AG04449 (cell line): ENCODE measurements around the gene TMBIM4.

Experiments used
- CTCF ChIA-PET: fragments of 350-600 bp; formaldehyde crosslinking; extraction: SDS; loops from one replicate; lab custom pipeline; 2021; ENCODE audit warnings: antibody characterized with exemption; lab: Yijun Ruan, JAX
- POLR2A ChIA-PET: fragments of 400-600, 350-600 bp; formaldehyde crosslinking; extraction: SDS; loops from one replicate; lab custom pipeline; 2020; ENCODE audit warnings: antibody characterized with exemption, inconsistent platforms; lab: Yijun Ruan, JAX
- DNase-seq: peaks from one replicate; pipeline ENCODE4 v3.0.0-alpha.2; 2010; ENCODE audit warnings: low read depth, low spot score
- H3K4me3 ChIP-seq: 2 replicates; pipeline ENCODE4 v1.5.1; 2011; ENCODE audit warnings: low read depth, mild to moderate bottlenecking, control low read depth, low read length
- TF ChIP-seq, protein P1 (sequence below): IDR thresholded peaks from one replicate; pipeline ENCODE4 v1.5.1; 2011; ENCODE audit warnings: mild to moderate bottlenecking, moderate library complexity, low read length, control low read depth, inconsistent platforms; ENCODE audit not compliant: insufficient read depth; ENCODE audit errors: missing control alignments

Gene TMBIM4

DNA sequence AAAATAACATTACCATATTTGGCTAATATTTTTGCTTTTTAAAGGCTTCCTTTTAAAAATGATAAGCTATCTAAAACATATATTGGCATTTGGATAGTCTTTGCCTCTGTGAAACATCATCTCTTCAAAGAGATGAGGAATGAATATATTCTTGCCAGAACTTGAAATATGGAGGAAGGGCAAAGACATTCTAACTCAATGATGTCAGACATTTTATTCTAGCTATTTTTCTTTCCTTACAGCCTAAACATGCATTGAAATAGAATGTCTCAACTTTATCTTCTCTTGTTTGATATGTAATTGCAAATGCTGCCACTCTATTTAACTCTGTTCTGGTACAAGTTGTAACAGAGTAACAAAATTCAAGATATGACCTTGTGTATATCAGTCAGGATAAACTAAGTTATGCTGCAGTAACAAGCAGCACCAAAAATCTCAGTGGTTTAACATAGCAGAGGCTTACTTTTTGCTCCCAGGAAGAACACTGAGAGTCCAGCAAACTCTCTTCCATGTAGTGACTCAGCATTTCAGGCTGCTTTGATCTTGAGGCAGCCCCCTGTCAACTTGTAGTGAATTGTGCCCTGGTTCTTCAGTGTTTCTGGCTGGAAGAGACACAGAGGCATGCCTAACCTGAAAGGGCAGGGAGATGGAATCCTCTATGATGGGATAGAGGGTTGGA lies 30.2 kb upstream of the TMBIM4 start:
- DNase-seq = no peak
- TF ChIP-seq, protein P1, sequence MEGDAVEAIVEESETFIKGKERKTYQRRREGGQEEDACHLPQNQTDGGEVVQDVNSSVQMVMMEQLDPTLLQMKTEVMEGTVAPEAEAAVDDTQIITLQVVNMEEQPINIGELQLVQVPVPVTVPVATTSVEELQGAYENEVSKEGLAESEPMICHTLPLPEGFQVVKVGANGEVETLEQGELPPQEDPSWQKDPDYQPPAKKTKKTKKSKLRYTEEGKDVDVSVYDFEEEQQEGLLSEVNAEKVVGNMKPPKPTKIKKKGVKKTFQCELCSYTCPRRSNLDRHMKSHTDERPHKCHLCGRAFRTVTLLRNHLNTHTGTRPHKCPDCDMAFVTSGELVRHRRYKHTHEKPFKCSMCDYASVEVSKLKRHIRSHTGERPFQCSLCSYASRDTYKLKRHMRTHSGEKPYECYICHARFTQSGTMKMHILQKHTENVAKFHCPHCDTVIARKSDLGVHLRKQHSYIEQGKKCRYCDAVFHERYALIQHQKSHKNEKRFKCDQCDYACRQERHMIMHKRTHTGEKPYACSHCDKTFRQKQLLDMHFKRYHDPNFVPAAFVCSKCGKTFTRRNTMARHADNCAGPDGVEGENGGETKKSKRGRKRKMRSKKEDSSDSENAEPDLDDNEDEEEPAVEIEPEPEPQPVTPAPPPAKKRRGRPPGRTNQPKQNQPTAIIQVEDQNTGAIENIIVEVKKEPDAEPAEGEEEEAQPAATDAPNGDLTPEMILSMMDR = no peak
- ChIA-PET CTCF (interaction anchor here (0.8 kb wide), 1 partner anchor 10 kb away, joined by 3 read pairs; no protein-coding TSS in a partner anchor), POLR2A (no interaction called here)
- H3K4me3 ChIP-seq = no peak overlapping the region

DNA sequence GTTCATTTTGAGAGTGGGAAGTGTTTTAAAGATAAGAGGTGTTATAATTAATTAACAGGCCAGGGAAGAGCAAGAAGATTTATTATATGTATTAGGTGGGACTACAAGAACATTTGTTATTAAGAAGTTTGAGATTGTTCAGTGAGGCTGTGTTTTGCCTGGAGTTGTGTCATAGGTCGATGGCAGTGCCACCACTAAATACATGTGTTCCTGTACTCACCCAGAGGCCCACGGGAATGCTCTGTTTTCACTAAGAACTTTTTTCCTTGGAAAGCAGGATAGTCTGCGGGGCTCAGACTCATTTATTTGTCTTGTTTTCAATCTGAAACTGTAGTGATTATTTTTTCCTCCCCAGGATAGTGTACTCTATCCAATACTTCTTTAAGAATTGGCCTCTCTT lies 29.3 kb upstream of the TMBIM4 start:
- ChIA-PET CTCF (interaction anchor here (0.8 kb wide), 1 partner anchor 9 kb away, joined by 3 read pairs; no protein-coding TSS in a partner anchor), POLR2A (no interaction called here)
- no peak overlapping the region for H3K4me3 ChIP-seq
- DNase-seq = no peak
- TF ChIP-seq, protein P1 = no peak

DNA sequence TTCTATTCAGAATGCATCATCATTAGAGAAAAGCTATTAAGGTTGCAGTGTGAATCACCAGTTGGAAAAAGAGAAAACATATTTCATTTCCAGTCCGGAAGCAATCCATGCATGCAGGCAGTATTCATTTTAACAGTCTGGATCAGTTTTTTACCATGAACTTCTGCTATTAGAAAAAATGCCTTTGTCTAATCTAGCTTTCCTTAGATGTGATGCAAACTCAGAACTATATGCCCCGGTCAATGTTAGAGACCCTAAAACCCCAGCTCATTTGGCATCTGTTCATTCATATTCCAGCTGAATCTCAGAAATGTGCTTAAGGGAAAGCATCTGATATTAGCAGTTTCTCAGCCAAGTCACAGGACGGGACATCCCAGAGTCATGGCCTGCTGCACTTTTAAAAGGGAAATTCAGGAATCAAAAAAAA lies 27.7 kb upstream of the TMBIM4 start:
- POLR2A ChIA-PET = interaction anchor here (1.1 kb wide), 1 partner anchor 28 kb away, joined by 6 read pairs; the partner anchor contains the start of gene TMBIM4
- no peak for DNase-seq
- no peak overlapping the region for H3K4me3 ChIP-seq
- CTCF ChIA-PET = no interaction called here
- TF ChIP-seq, protein P1 = no peak

DNA sequence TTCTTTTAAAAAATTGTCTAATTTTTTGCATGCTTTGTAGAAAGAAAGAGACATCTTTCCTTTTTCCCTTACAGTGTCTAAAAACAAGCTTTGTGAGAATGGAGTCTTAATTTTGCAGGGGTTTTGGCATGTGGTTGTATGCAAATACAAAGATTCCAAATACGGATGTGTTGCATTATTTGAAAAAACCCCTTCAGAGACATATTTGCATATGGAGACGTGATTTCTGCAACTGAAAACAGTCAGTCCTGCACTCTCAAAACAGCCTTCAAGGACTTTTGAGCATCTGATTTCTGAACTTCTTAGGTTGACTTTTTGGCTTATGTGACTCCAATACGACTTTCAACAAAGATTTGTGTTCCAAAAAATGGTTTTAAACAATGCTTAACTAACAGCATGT lies 27.0 kb upstream of the TMBIM4 start:
- ChIA-PET POLR2A (no interaction called here), CTCF (no interaction called here)
- TF ChIP-seq, protein P1 = no peak
- DNase-seq = no peak
- no peak overlapping the region for H3K4me3 ChIP-seq

DNA sequence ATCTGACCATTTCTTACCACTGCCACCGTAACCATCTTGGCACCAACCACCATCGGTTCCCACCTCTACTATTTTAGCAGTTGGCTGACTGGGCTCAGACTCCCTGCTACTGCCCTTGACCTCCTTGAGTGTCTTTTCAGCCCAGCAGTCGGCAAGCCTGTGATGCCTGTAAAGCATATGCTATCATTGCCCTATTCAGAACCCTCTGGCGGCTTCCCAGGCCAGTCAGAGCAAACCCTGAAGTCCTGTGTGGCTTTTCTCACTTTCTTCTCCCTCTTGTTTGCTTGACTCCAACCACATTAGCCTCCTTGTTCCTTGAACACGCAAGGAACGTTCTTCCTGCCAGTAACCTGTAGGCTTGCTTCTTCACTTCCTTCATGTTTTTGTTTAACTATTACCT lies 25.4 kb upstream of the TMBIM4 start:
- ChIA-PET POLR2A (no interaction called here), CTCF (no interaction called here)
- no peak overlapping the region for H3K4me3 ChIP-seq
- TF ChIP-seq, protein P1 = no peak
- DNase-seq = no peak

DNA sequence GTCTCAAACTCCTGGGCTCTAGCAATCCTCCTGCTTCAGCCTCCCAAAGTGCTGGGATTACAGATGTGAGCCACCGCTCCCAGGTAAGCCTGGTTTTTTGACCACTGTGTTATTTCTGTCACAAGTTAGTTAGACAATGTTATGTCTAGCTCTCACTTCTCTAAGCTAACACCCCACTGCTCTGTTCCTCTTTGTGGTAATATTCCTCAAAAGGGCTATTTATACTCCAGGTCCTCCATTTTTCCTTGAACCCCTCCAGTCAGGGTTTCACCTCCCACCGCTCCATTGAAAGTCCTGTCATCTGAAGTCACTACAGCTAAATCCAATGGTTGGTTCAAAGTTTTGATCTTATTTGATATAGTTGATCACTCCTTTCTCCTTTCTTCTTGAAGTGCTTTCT lies 24.3 kb upstream of the TMBIM4 start:
- TF ChIP-seq, protein P1 = no peak
- no peak for DNase-seq

More for the DNA sequence above, 24.3 kb upstream of the TMBIM4 start:
- CTCF ChIA-PET = no interaction called here
- POLR2A ChIA-PET = no interaction called here
- no peak overlapping the region for H3K4me3 ChIP-seq
